ENCODE data around the gene BOD1. TPM values are rescaled to one million over a fixed set of nuclear protein-coding genes. Genes with fewer than 3 reads are reported as not detected.

The BOD1 gene
- polyA plus RNA-seq, 6 donors from 2014 or later = 12.3 to 34.2 (median 20.3) TPM

GRCh38 chr5:173646692-173647091 lies 30.2 kb upstream of the BOD1 start:
- Mint-ChIP-seq H3K4me3 (no peak overlapping the region), H3K9me3 (peaks cover under 1 to 7% (median 3%) of the 10 kb centered on the region in 7 donors), H3K27me3 (peaks cover 4 to 39% (median 25%) of the 10 kb centered on the region in 3 donors), H3K36me3 (peaks cover 2 to 9% of the 10 kb centered on the region in 2 donors), H3K27ac (no peak overlapping the region), H3K4me1 (peaks cover 0 to 10% (median 9%) of the 10 kb centered on the region in 3 donors)
- ATAC-seq (ENCODE audit: low read depth in 2 of 2) = no peak
- DNase-seq = no peak

- Mint-ChIP-seq H3K27me3 (peaks cover 4 to 32% (median 19%) of the 10 kb centered on the region in 3 donors), H3K27ac (no peak overlapping the region), H3K4me3 (no peak overlapping the region), H3K36me3 (peaks cover 0 to 3% of the 10 kb centered on the region in 2 donors), H3K9me3 (peaks cover 0 to 3% (median 0%) of the 10 kb centered on the region in 7 donors), H3K4me1 (peaks cover 0 to 10% (median 9%) of the 10 kb centered on the region in 3 donors)
- ATAC-seq (ENCODE audit: low read depth in 2 of 2) (no peak), DNase-seq (no peak)
Measured at GRCh38 chr5:173645890-173646574, 29.6 kb upstream of the BOD1 start.

GRCh38 chr5:173645437-173645807 lies 29.0 kb upstream of the BOD1 start:
- ATAC-seq (ENCODE audit: low read depth in 2 of 2) (no peak), DNase-seq (no peak)
- Mint-ChIP-seq H3K4me3 (no peak overlapping the region), H3K9me3 (no peaks in the 10 kb centered on the region), H3K27me3 (peaks cover 4 to 26% (median 13%) of the 10 kb centered on the region in 3 donors), H3K27ac (no peak overlapping the region), H3K36me3 (no peaks in the 10 kb centered on the region), H3K4me1 (peaks cover 0 to 15% (median 12%) of the 10 kb centered on the region in 3 donors)

- peak overlapping the region in 1 of 6 donors; percentile 52 for H3K27ac Mint-ChIP-seq
Measured at GRCh38 chr5:173644673-173645436, 28.4 kb upstream of the BOD1 start.

GRCh38 chr5:173643964-173644363 lies 27.5 kb upstream of the BOD1 start:
- Mint-ChIP-seq H3K27ac (peak overlapping the region in 2 of 6 donors; percentile 30 to 83), H3K4me1 (peaks cover 0 to 15% (median 12%) of the 10 kb centered on the region in 3 donors), H3K36me3 (no peaks in the 10 kb centered on the region), H3K27me3 (peaks cover 4 to 16% (median 8%) of the 10 kb centered on the region in 3 donors), H3K4me3 (no peak overlapping the region), H3K9me3 (no peaks in the 10 kb centered on the region)
- DNase-seq (no peak), ATAC-seq (ENCODE audit: low read depth in 2 of 2) (peak; percentile 61 to 64)

More at GRCh38 chr5:173644673-173645436, 28.4 kb upstream of the BOD1 start:
- Mint-ChIP-seq H3K36me3 (no peaks in the 10 kb centered on the region), H3K27me3 (peaks cover 4 to 21% (median 10%) of the 10 kb centered on the region in 3 donors), H3K9me3 (no peaks in the 10 kb centered on the region), H3K4me1 (peaks cover 0 to 15% (median 12%) of the 10 kb centered on the region in 3 donors), H3K4me3 (no peak overlapping the region)
- ATAC-seq (ENCODE audit: low read depth in 2 of 2) (no peak), DNase-seq (no peak)

- ATAC-seq (ENCODE audit: low read depth in 2 of 2) = no peak
- Mint-ChIP-seq H3K27ac (peak overlapping the region in 1 of 6 donors; percentile 69), H3K9me3 (no peaks in the 10 kb centered on the region), H3K36me3 (no peaks in the 10 kb centered on the region), H3K4me3 (no peak overlapping the region), H3K27me3 (peaks cover 0 to 6% (median 0%) of the 10 kb centered on the region in 3 donors), H3K4me1 (peaks cover 0 to 15% (median 12%) of the 10 kb centered on the region in 3 donors)
- DNase-seq = no peak
Measured at GRCh38 chr5:173642895-173643481, 26.5 kb upstream of the BOD1 start.

GRCh38 chr5:173642191-173642816 lies 25.9 kb upstream of the BOD1 start:
- Mint-ChIP-seq H3K4me3 (no peak overlapping the region), H3K36me3 (no peaks in the 10 kb centered on the region), H3K27me3 (peaks cover 0 to 6% (median 0%) of the 10 kb centered on the region in 3 donors), H3K4me1 (peaks cover 0 to 15% (median 12%) of the 10 kb centered on the region in 3 donors), H3K9me3 (no peaks in the 10 kb centered on the region), H3K27ac (peak overlapping the region in 1 of 6 donors; percentile 15)
- DNase-seq = no peak
- no peak for ATAC-seq (ENCODE audit: low read depth in 2 of 2)

GRCh38 chr5:173640156-173640804 lies 23.8 kb upstream of the BOD1 start:
- no peaks in the 10 kb centered on the region for H3K9me3 Mint-ChIP-seq
- DNase-seq = no peak
- ATAC-seq (ENCODE audit: low read depth in 2 of 2) = no peak
- H3K36me3 Mint-ChIP-seq = no peaks in the 10 kb centered on the region
- H3K4me1 Mint-ChIP-seq = peaks cover 0 to 15% (median 12%) of the 10 kb centered on the region in 3 donors
- no peak overlapping the region for H3K4me3 Mint-ChIP-seq
- no peaks in the 10 kb centered on the region for H3K27me3 Mint-ChIP-seq
- peak overlapping the region in 1 of 6 donors; percentile 78 for H3K27ac Mint-ChIP-seq

- ATAC-seq (ENCODE audit: low read depth in 2 of 2) = no peak
- Mint-ChIP-seq H3K27me3 (peaks cover 0 to 8% (median 0%) of the 10 kb centered on the region in 3 donors), H3K27ac (peak overlapping the region in 4 of 6 donors; percentile 22 to 52 (median 28)), H3K4me1 (peaks cover 0 to 5% (median 4%) of the 10 kb centered on the region in 3 donors), H3K36me3 (no peaks in the 10 kb centered on the region), H3K9me3 (no peaks in the 10 kb centered on the region), H3K4me3 (no peak overlapping the region)
- DNase-seq = no peak
Measured at GRCh38 chr5:173638126-173639040, 21.9 kb upstream of the BOD1 start.

- Mint-ChIP-seq H3K9me3 (no peaks in the 10 kb centered on the region), H3K27ac (no peak overlapping the region), H3K27me3 (peaks cover 0 to 14% (median 5%) of the 10 kb centered on the region in 3 donors), H3K36me3 (no peaks in the 10 kb centered on the region), H3K4me1 (peaks cover 0 to 9% (median 4%) of the 10 kb centered on the region in 3 donors), H3K4me3 (no peak overlapping the region)
- DNase-seq (no peak), ATAC-seq (ENCODE audit: low read depth in 2 of 2) (no peak)
Measured at GRCh38 chr5:173637340-173637739, 20.9 kb upstream of the BOD1 start.

- no peaks in the 10 kb centered on the region for H3K9me3 Mint-ChIP-seq
- H3K4me1 Mint-ChIP-seq = peaks cover 0 to 4% (median 0%) of the 10 kb centered on the region in 3 donors
- DNase-seq (no peak), ATAC-seq (ENCODE audit: low read depth in 2 of 2) (no peak)
- peaks cover 0 to 24% (median 12%) of the 10 kb centered on the region in 3 donors for H3K27me3 Mint-ChIP-seq
- H3K36me3 Mint-ChIP-seq = no peaks in the 10 kb centered on the region
- H3K4me3 Mint-ChIP-seq = no peak overlapping the region
- no peak overlapping the region for H3K27ac Mint-ChIP-seq
Measured at GRCh38 chr5:173634465-173634983, 18.1 kb upstream of the BOD1 start.

- H3K36me3 Mint-ChIP-seq = no peaks in the 10 kb centered on the region
- no peak for ATAC-seq (ENCODE audit: low read depth in 2 of 2)
- no peak overlapping the region for H3K4me3 Mint-ChIP-seq
- DNase-seq = no peak
- peaks cover 4 to 24% (median 16%) of the 10 kb centered on the region in 3 donors for H3K27me3 Mint-ChIP-seq
- peak overlapping the region in 1 of 6 donors; percentile 52 for H3K27ac Mint-ChIP-seq
- H3K9me3 Mint-ChIP-seq = no peaks in the 10 kb centered on the region
- H3K4me1 Mint-ChIP-seq = peaks cover 0 to 4% (median 0%) of the 10 kb centered on the region in 3 donors
Measured at GRCh38 chr5:173633304-173633703, 16.9 kb upstream of the BOD1 start.

All from naive B cell (primary cell).